Kidney tubule cell (primary cell): ENCODE data around the gene LAMC1.
A peak's percentile ranks its signal among the peaks of the same experiment; 100 is the strongest.

Source experiments
- DNase-seq: peaks from one replicate; pipeline ENCODE4 v3.0.0-alpha.2; 2018; ENCODE audit warnings: low spot score

Gene LAMC1

GRCh38 chr1:183021405-183022201, 1.6 kb upstream of the LAMC1 start:
- no peak for DNase-seq

- DNase-seq: peak; percentile 98
Measured at GRCh38 chr1:183022202-183023145, 746 bp upstream of the LAMC1 start.

GRCh38 chr1:183023601-183024316, 539 bp downstream of the LAMC1 start:
- DNase-seq: peak; percentile 85

- DNase-seq: peak; percentile 38
Measured at GRCh38 chr1:183024317-183025009, 1.2 kb downstream of the LAMC1 start.

- DNase-seq: no peak
Measured at GRCh38 chr1:183025010-183025337, 1.8 kb downstream of the LAMC1 start.

GRCh38 chr1:183025782-183026774, 2.9 kb downstream of the LAMC1 start:
- peak; percentile 68 for DNase-seq

GRCh38 chr1:183027031-183027430, 3.8 kb downstream of the LAMC1 start:
- peak; percentile 35 for DNase-seq

- DNase-seq: no peak
Measured at GRCh38 chr1:183027791-183028190, 4.6 kb downstream of the LAMC1 start.

GRCh38 chr1:183029591-183030000, 6.4 kb downstream of the LAMC1 start:
- DNase-seq: peak; percentile 95

- DNase-seq: no peak
Measured at GRCh38 chr1:183030053-183030452, 6.8 kb downstream of the LAMC1 start.

- peak; percentile 67 for DNase-seq
Measured at GRCh38 chr1:183032122-183032921, 9.1 kb downstream of the LAMC1 start.

- DNase-seq: peak; percentile 85
Measured at GRCh38 chr1:183033205-183033604, 10.0 kb downstream of the LAMC1 start.

GRCh38 chr1:183034682-183035081, 11.5 kb downstream of the LAMC1 start:
- no peak for DNase-seq

GRCh38 chr1:183038333-183038866, 15.2 kb downstream of the LAMC1 start:
- DNase-seq: no peak

- DNase-seq: no peak
Measured at GRCh38 chr1:183038913-183039312, 15.7 kb downstream of the LAMC1 start.

- DNase-seq: no peak
Measured at GRCh38 chr1:183039330-183039729, 16.1 kb downstream of the LAMC1 start.

- DNase-seq: peak; percentile 88
Measured at GRCh38 chr1:183039985-183040447, 16.8 kb downstream of the LAMC1 start.

GRCh38 chr1:183040547-183040971, 17.3 kb downstream of the LAMC1 start:
- no peak for DNase-seq

- DNase-seq: no peak
Measured at GRCh38 chr1:183043254-183043653, 20.0 kb downstream of the LAMC1 start.
